NCI-H187 treated with DMSO at 0.1 percent for 48 hours (cell line): ENCODE results near the gene RHBG.
A peak's percentile ranks its signal among the peaks of the same experiment; 100 is the strongest.
"Not testable (repeated sequence)": the region's sequence is repeated elsewhere in the genome, so short reads cannot be mapped to it uniquely, and the experiment has no call there.

ENCODE experiments used
- DNase-seq: peaks from one replicate; lab custom pipeline; 2025; lab: John Stamatoyannopoulos, UW

RHBG gene

GRCh38 chr1:156368889-156369684 lies at the start of gene RHBG:
TSS of gene RHBG (plus strand) at chr1:156369211. CDS start at chr1:156369250, 39 bp downstream.
- no peak for DNase-seq

- DNase-seq, result no peak
These were observed 49.3 kb upstream of the RHBG start for GRCh38 chr1:156319664-156320063.

GRCh38 chr1:156320560-156320959 lies 48.5 kb upstream of the RHBG start:
- no peak for DNase-seq

GRCh38 chr1:156323179-156323578 lies 45.8 kb upstream of the RHBG start:
- DNase-seq, result not testable (repeated sequence)

- DNase-seq, result no peak
These were observed 32.8 kb upstream of the RHBG start for GRCh38 chr1:156336242-156336641.

- no peak for DNase-seq
These were observed 31.7 kb upstream of the RHBG start for GRCh38 chr1:156337052-156337887.

- no peak for DNase-seq
These were observed 31.2 kb upstream of the RHBG start for GRCh38 chr1:156337888-156338179.

- peak; percentile 100 for DNase-seq
These were observed 30.6 kb upstream of the RHBG start, which contains the start of the genes CCT3 and TSACC for GRCh38 chr1:156338180-156338976. TSS of gene CCT3 (minus strand) at chr1:156338292. CDS start at chr1:156338184, 108 bp downstream. TSS of gene TSACC (plus strand) at chr1:156338526. CDS start at chr1:156339758, 1,232 bp downstream.

- DNase-seq, result no peak
These were observed 26.6 kb upstream of the RHBG start for GRCh38 chr1:156342166-156342955.

- DNase-seq, result no peak
These were observed 24.6 kb upstream of the RHBG start for GRCh38 chr1:156344409-156344808.

GRCh38 chr1:156346035-156346434 lies 23.0 kb upstream of the RHBG start:
- DNase-seq, result not testable (repeated sequence)

GRCh38 chr1:156346636-156347035 lies 22.4 kb upstream of the RHBG start:
- no peak for DNase-seq

- DNase-seq, result no peak
These were observed 21.7 kb upstream of the RHBG start for GRCh38 chr1:156347331-156347730.

- not testable (repeated sequence) for DNase-seq
These were observed 16.5 kb upstream of the RHBG start for GRCh38 chr1:156352481-156352880.

- no peak for DNase-seq
These were observed 12.6 kb upstream of the RHBG start for GRCh38 chr1:156356262-156356874.

GRCh38 chr1:156356875-156357534 lies 12.0 kb upstream of the RHBG start:
- peak; percentile 53 for DNase-seq

GRCh38 chr1:156357977-156358376 lies 11.0 kb upstream of the RHBG start:
- no peak for DNase-seq

GRCh38 chr1:156358641-156359040 lies 10.4 kb upstream of the RHBG start:
- DNase-seq, result no peak

- no peak for DNase-seq
These were observed 9.8 kb upstream of the RHBG start for GRCh38 chr1:156359249-156359648.

GRCh38 chr1:156359973-156360372 lies 9.0 kb upstream of the RHBG start:
- no peak for DNase-seq
